A549 (cell line): Measurements from ENCODE around the gene UTP14C.
"Not testable (repeated sequence)": the region's sequence is repeated elsewhere in the genome, so short reads cannot be mapped to it uniquely, and the experiment has no call there.

Experiments
- CBX2 ChIP-seq: fragments of 200-600 bp; sonication (generic); IDR thresholded peaks from 2 replicates; pipeline ENCODE4 v1.6.1; 2016; ENCODE audit warnings: low read depth, mild to moderate bottlenecking, borderline replicate concordance
- CTCF ChIP-seq: fragments of >200 bp; sonication (Bioruptor Twin); formaldehyde crosslinking; IDR thresholded peaks from 3 replicates; pipeline ENCODE4 v1.5.1; 2016
- EP300 ChIP-seq, 2 experiments: fragments of >200 bp; sonication (Bioruptor Twin); formaldehyde crosslinking; IDR thresholded peaks; 2 replicates in 1 of 2; 3 replicates in 1 of 2; pipeline ENCODE4 v1.6.1; 2016 to 2017
- HDAC2 ChIP-seq: fragments of 200-600 bp; sonication (generic); IDR thresholded peaks from 2 replicates; pipeline ENCODE4 v1.6.1; 2016
- JUN ChIP-seq, 2 experiments: fragments of >200 bp; sonication (Bioruptor Twin); formaldehyde crosslinking; IDR thresholded peaks; 2 replicates in 1 of 2; 3 replicates in 1 of 2; pipeline ENCODE4 v1.6.1; 2016 to 2017
- KDM1A ChIP-seq: fragments of 200-600 bp; sonication (generic); IDR thresholded peaks from 2 replicates; pipeline ENCODE4 v1.6.1; 2016; ENCODE audit warnings: low read depth, mild to moderate bottlenecking
- MAZ ChIP-seq: fragments of 150-350 bp; IDR thresholded peaks from 2 replicates; pipeline ENCODE4 v1.6.1; 2014; ENCODE audit warnings: antibody characterized with exemption, low read depth, low read length, borderline replicate concordance
- POLR2A ChIP-seq: IDR thresholded peaks from 2 replicates; pipeline ENCODE4 v1.6.1; 2012; ENCODE audit warnings: mild to moderate bottlenecking, low read length
- ZNF302 ChIP-seq: fragments of 250-450 bp; sonication (Bioruptor Pico); IDR thresholded peaks from 2 replicates; pipeline ENCODE4 v1.9.0; 2021; ENCODE audit warnings: inconsistent platforms, mild to moderate bottlenecking, moderate library complexity

- not testable (repeated sequence) for TF ChIP-seq ZNF302 (CRISPR knock-in tag); KDM1A; POLR2A; CTCF; MAZ; EP300 (IDR thresholded peaks at IDR 0.05); CBX2; JUN (IDR thresholded peaks at IDR 0.05); HDAC2
These were observed 41.2 kb upstream of the UTP14C start for GRCh38 chr13:51983292-51983691.
